ENCODE data around the gene TNIP3.

The TNIP3 gene

DNA sequence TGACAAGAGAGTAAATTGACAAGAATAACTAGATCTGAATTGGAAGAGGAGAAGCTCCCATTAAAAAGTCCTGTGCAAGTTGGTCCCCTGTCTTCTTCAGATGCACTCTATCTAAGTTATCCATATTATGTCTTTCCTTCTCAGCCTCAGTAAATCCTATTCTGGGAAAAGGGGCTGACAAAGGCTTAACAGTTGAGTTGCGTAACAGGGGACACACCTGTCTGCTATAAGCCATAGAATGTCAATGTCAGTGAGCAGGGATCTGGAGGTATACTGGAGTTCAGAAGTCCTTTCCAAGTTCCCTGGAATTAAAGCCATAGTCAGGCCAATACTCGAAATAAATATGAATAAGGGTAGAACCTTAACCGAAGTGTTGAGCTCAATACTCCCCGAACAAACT is 26.3 kb upstream of the TNIP3 start:
- TF ChIP-seq, protein P1, sequence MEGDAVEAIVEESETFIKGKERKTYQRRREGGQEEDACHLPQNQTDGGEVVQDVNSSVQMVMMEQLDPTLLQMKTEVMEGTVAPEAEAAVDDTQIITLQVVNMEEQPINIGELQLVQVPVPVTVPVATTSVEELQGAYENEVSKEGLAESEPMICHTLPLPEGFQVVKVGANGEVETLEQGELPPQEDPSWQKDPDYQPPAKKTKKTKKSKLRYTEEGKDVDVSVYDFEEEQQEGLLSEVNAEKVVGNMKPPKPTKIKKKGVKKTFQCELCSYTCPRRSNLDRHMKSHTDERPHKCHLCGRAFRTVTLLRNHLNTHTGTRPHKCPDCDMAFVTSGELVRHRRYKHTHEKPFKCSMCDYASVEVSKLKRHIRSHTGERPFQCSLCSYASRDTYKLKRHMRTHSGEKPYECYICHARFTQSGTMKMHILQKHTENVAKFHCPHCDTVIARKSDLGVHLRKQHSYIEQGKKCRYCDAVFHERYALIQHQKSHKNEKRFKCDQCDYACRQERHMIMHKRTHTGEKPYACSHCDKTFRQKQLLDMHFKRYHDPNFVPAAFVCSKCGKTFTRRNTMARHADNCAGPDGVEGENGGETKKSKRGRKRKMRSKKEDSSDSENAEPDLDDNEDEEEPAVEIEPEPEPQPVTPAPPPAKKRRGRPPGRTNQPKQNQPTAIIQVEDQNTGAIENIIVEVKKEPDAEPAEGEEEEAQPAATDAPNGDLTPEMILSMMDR (conservative IDR thresholded peaks at IDR 0.05; ENCODE audit: low read depth), result no peak
- ChIA-PET POLR2A (ENCODE audit: low non-redundant PET) (no interaction called here), CTCF (interaction anchor here (0.6 kb wide), 2 partner anchors 25 to 166 kb away, joined by 3 to 4 read pairs; no protein-coding TSS in a partner anchor)
- DNase-seq (ENCODE audit: low spot score), result no peak
- H3K27ac ChIP-seq, result no peak overlapping the region

DNA sequence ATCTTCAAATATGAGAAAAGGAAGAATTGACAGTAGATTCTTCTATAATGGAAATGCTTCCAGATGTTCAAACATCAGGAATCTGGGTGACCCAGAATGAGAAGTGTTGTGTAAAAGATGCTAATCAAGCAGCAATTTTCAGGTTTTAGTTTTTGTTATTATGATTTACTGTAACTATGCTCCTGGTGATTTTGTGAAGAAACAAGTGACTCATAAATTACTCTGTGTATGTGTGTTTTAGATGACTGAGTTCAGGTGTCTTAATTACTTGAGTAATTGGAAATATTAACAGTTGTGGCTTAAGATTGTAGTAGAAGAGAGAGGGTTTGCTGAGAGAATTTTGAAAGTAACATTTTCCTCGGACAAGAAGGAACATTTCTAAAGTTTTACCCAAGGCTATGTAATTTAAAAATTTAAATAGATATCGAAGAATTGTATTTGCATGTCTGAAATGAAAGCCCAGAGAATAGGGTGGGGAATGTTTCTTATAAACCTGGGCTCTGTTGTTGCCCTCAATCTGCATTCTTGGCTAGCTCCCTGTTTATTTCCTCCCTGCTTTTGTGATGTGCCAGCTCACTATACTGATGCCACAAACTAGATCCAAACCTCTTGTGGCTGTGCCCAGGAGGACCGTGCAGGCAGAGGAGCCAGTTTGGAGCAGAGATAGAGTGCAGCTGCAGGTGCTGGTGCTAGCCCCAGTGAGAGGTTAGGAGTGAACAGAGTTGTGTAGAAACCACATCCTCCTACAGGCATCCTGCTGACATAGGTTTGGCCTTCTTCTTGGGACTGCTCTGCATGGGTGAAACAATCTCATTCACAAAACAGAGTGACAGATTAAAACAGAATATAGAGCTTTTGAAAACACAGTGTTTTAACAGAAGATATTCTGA is 25.4 kb upstream of the TNIP3 start:
- ChIA-PET POLR2A (ENCODE audit: low non-redundant PET) (no interaction called here), CTCF (interaction anchor here (0.5 to 0.7 kb wide), 2 partner anchors 64 to 107 kb away, joined by 3 read pairs; no protein-coding TSS in a partner anchor)
- no peak overlapping the region for H3K27ac ChIP-seq
- no peak for DNase-seq (ENCODE audit: low spot score)
- TF ChIP-seq, protein P1 (conservative IDR thresholded peaks at IDR 0.05; ENCODE audit: low read depth), result no peak

DNA sequence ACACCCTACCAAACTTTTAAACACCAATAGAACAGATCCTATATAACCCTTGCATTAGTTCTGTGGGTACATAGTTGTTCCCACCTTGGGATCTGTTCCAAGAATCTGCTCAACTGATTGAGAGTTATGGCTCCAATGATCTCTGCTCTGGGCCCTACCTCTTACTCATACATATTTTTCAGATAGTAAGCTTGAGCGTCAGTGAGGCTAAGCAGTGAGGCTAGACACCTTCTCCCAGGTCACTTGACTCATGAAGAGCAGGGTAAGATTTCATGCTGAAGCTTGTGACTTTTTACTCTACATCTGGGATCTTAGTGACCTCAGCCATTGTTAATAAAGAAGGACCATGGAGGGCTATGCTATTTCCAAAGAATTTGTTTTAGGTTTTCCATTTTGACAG is 23.1 kb upstream of the TNIP3 start:
- TF ChIP-seq, protein P1 (conservative IDR thresholded peaks at IDR 0.05; ENCODE audit: low read depth), result no peak
- ChIA-PET POLR2A (ENCODE audit: low non-redundant PET) (no interaction called here), CTCF (no interaction called here)
- no peak overlapping the region for H3K27ac ChIP-seq
- DNase-seq (ENCODE audit: low spot score), result no peak

- POLR2A ChIA-PET (ENCODE audit: low non-redundant PET), result no interaction called here
- no peak overlapping the region for H3K27ac ChIP-seq
- CTCF ChIA-PET, result interaction anchor here (0.6 kb wide), 1 partner anchor 14 kb away, joined by 3 read pairs; no protein-coding TSS in a partner anchor
- TF ChIP-seq, protein P1 (conservative IDR thresholded peaks at IDR 0.05; ENCODE audit: low read depth), result no peak
- DNase-seq (ENCODE audit: low spot score), result no peak
These were observed 21.8 kb upstream of the TNIP3 start for GRCh38 chr4:121185960-121186359.

- ChIA-PET CTCF (interaction anchor here (1.9 kb wide), 1 partner anchor 8 kb away, joined by 5 read pairs; no protein-coding TSS in a partner anchor), POLR2A (ENCODE audit: low non-redundant PET) (no interaction called here)
- TF ChIP-seq, protein P1 (conservative IDR thresholded peaks at IDR 0.05; ENCODE audit: low read depth), result no peak
- no peak overlapping the region for H3K27ac ChIP-seq
- DNase-seq (ENCODE audit: low spot score), result no peak
These were observed 19.9 kb upstream of the TNIP3 start for GRCh38 chr4:121183989-121184388.

- CTCF ChIA-PET, result interaction anchor here (1.9 kb wide), 1 partner anchor 9 kb away, joined by 5 read pairs; no protein-coding TSS in a partner anchor
- no peak overlapping the region for H3K27ac ChIP-seq
- no peak for DNase-seq (ENCODE audit: low spot score)
- POLR2A ChIA-PET (ENCODE audit: low non-redundant PET), result no interaction called here
- TF ChIP-seq, protein P1 (conservative IDR thresholded peaks at IDR 0.05; ENCODE audit: low read depth), result no peak
These were observed 19.2 kb upstream of the TNIP3 start for GRCh38 chr4:121183361-121183760.
